AG08396 (cell line): ENCODE results near the gene ZNF407.
A peak's percentile ranks its signal among the peaks of the same experiment; 100 is the strongest.

Experiments used
- DNase-seq: peaks from one replicate; pipeline ENCODE4 v3.0.0; 2012; ENCODE audit warnings: low spot score, mixed read lengths

ZNF407 gene

GRCh38 chr18:74589021-74589420 is 8.6 kb upstream of the ZNF407 start:
- no peak for DNase-seq

- DNase-seq, result no peak
These were observed 7.9 kb upstream of the ZNF407 start for GRCh38 chr18:74589811-74590210.

GRCh38 chr18:74590671-74591070 is 7.0 kb upstream of the ZNF407 start:
- no peak for DNase-seq

GRCh38 chr18:74595431-74595830 is 2.2 kb upstream of the ZNF407 start:
- no peak for DNase-seq

- peak; percentile 65 for DNase-seq
These were observed 522 bp upstream of the ZNF407 start for GRCh38 chr18:74597034-74597661.

- DNase-seq, result peak; percentile 64
These were observed 806 bp downstream of the ZNF407 start for GRCh38 chr18:74598350-74599001.

- DNase-seq, result no peak
These were observed 6.7 kb downstream of the ZNF407 start for GRCh38 chr18:74604361-74604760.

- peak; percentile 58 for DNase-seq
These were observed 7.1 kb downstream of the ZNF407 start for GRCh38 chr18:74604774-74605173.

- no peak for DNase-seq
These were observed 11.0 kb downstream of the ZNF407 start for GRCh38 chr18:74608681-74609080.

GRCh38 chr18:74609535-74609934 is 11.9 kb downstream of the ZNF407 start:
- DNase-seq, result peak; percentile 32

- no peak for DNase-seq
These were observed 12.5 kb downstream of the ZNF407 start for GRCh38 chr18:74610051-74610615.

- no peak for DNase-seq
These were observed 13.2 kb downstream of the ZNF407 start for GRCh38 chr18:74610860-74611259.

- no peak for DNase-seq
These were observed 14.1 kb downstream of the ZNF407 start for GRCh38 chr18:74611765-74612164.

GRCh38 chr18:74613381-74613780 is 15.7 kb downstream of the ZNF407 start:
- DNase-seq, result no peak

- no peak for DNase-seq
These were observed 18.8 kb downstream of the ZNF407 start for GRCh38 chr18:74616494-74616893.

GRCh38 chr18:74617486-74617885 is 19.8 kb downstream of the ZNF407 start:
- DNase-seq, result no peak

- DNase-seq, result no peak
These were observed 24.4 kb downstream of the ZNF407 start for GRCh38 chr18:74622072-74622471.

GRCh38 chr18:74623047-74623816 is 25.6 kb downstream of the ZNF407 start:
- no peak for DNase-seq

GRCh38 chr18:74624466-74624865 is 26.8 kb downstream of the ZNF407 start:
- no peak for DNase-seq

GRCh38 chr18:74625157-74625556 is 27.5 kb downstream of the ZNF407 start:
- DNase-seq, result no peak

GRCh38 chr18:74626049-74626874 is 28.6 kb downstream of the ZNF407 start:
- DNase-seq, result no peak

GRCh38 chr18:74630804-74631203 is 33.1 kb downstream of the ZNF407 start:
- no peak for DNase-seq
